HG02870 (cell line): ENCODE measurements around the gene UQCRQ.

ENCODE experiments used
- ATAC-seq: cut with Tn5 transposase; IDR thresholded peaks from one replicate; pipeline ENCODE4 v1.9.1; 2021; ENCODE audit warnings: mild to moderate bottlenecking, moderate library complexity; ENCODE audit not compliant: unreplicated experiment

Gene UQCRQ

DNA sequence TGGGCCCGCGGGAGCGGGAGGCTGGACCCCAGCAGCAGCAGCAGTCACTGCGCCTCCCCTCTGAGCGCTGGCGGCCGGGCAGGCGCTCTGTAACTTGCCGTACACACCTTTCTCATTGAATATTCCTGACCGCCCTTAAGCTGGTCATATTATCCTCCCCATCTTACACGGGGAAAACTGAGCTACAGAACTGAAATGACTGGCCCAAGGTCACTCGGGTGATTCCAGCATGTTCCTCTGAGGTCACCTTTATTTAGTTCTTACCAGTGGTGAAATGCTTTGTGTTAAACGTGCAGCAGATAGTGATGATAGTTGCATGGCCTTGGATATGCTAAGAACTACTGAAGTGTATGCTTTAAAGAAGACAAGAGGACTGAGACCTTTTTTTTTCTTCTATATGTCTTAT, 607 bp downstream of the UQCRQ start:
- ATAC-seq = no peak

- ATAC-seq = no peak
Measured at GRCh38 chr5:132868754-132869153, 2.3 kb downstream of the UQCRQ start.

DNA sequence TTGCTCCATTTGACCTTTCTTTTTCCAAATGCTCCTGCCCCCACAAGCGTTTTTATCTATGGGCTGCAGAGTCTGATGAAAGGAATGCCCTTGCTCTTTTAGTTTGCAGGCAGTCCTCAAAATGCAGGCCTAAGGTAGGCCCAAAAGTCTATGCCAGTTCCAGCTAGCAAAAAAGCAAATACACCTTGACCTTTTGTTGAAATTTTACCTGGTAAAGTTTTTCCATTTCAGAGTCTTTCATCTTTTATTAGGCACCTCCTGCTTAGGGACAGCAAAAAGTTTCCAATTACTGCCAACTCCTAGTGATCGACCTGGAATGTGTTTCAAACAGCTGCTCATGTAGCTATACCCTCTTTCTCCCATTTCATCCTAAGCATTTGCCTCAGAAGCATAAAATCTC, 4.4 kb downstream of the UQCRQ start:
- no peak for ATAC-seq

GRCh38 chr5:132871459-132872284, 5.2 kb downstream of the UQCRQ start:
- ATAC-seq = no peak

GRCh38 chr5:132872788-132873118, 6.3 kb downstream of the UQCRQ start:
- ATAC-seq = no peak

DNA sequence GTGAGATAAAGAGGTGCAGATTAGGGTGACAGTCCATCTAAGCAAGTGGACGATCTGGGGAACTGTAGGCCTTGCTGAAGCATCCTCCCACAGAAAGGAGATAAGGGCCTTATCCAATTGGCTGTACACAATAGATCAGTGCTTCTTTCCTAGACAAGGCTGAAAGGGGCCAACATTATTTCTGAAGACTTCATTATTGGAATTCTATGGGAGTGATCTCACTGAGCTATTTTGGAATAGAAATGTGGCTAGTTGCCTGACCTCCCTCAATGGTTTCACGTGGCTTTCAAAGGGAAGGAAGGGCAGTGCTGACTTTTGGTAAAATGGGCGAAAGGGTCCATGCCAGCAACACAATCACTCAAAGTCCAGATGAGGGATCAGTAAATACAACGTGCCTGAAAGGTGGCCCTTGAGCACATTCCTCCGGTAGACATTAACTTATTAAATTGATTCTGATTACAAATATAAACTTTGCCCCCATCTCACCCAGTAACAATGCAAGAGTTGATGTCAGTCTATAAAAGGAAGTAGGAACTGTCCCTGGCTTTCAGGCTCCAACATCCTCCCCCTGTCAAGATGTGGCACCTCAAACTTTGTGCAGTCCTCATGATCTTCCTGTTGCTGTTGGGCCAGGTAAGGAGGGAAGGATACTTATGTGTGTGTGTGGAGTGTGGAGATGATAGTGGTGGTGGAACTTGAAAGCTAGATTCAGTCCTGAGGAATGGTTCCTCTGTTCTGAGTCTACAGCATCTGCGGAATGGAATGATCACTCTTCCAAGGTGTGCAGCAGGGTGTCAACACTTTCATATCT, 6.9 kb downstream of the UQCRQ start, which contains the start of gene LEAP2:
Gene LEAP2, plus strand, starts transcription at position 550 of the 811 bp plus-strand sequence. Its CDS starts 27 bp downstream, at position 577.
- ATAC-seq = no peak

DNA sequence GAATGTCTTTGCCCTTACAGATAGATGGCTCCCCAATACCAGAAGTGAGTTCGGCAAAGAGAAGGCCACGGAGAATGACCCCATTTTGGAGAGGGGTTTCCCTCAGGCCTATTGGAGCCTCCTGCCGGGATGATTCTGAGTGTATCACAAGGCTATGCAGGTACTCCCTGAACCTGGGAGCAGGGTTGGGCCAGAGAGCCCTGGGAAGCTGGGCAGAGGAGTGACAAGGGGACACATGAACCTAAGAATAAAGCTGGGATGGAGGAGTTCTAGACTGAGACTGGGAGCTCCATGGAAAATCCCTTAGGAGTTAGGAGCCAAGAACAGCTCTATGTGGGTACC, 7.5 kb downstream of the UQCRQ start:
- ATAC-seq = no peak

DNA sequence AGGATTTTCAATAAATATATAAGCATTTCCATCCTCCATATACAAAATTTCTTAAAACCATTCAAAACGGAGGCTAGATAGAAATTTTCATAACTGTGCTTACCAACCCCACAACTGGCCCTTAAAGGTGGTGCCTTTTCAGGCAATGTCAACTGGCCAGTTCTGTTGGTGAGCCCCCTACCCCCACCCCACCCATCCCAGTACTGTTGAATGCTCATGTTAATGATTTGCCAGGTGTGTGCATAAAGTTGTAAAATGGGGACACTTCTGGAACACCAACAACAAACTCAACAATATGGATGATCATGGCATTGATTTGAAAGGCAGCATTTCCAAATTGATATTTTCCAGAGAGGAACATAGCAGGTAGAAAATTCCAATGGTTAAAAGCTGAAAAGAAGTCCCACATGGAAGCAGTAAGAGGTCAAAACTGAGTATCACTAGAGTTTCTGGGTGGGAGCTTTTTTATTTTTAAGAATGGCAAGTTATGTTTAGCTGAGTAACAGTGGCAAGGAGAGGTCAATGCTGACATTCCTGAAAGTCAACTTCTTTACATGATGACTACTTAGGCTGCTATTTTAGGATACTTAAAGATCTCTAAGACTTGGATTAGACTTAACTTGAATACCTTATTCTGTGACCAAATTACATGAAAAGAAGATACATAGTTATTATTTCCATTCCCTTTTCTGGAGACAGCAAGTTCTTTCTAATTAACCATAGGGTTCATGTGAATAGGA, 9.7 kb downstream of the UQCRQ start:
- ATAC-seq = no peak

- ATAC-seq = no peak
Measured at GRCh38 chr5:132877466-132877865, 11.0 kb downstream of the UQCRQ start.

- ATAC-seq = no peak
Measured at GRCh38 chr5:132877938-132878337, 11.5 kb downstream of the UQCRQ start.

GRCh38 chr5:132883261-132883834, 16.9 kb downstream of the UQCRQ start:
- no peak for ATAC-seq

- no peak for ATAC-seq
Measured at GRCh38 chr5:132884548-132884947, 18.1 kb downstream of the UQCRQ start.

- no peak for ATAC-seq
Measured at GRCh38 chr5:132886064-132886823, 19.8 kb downstream of the UQCRQ start.

DNA sequence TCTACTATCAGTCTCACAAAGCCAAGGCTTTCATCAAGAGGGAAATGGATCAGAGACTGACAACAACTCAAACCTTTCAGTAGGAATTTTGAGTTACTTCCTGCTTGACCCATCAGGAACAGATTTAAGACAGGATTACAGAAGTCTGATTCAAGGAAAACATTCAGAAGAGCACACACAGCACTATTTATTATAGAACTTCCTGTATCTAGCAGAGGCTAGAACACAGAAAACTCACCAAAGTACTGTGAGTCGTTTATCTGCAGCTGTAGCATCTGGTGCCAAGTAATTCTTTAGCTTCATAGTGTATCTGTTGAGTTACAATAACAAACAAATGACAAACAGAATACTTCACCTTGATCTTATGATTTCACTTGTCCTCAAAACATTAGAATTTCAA, 20.8 kb downstream of the UQCRQ start:
- no peak for ATAC-seq

GRCh38 chr5:132889501-132889900, 23.1 kb downstream of the UQCRQ start:
- no peak for ATAC-seq

DNA sequence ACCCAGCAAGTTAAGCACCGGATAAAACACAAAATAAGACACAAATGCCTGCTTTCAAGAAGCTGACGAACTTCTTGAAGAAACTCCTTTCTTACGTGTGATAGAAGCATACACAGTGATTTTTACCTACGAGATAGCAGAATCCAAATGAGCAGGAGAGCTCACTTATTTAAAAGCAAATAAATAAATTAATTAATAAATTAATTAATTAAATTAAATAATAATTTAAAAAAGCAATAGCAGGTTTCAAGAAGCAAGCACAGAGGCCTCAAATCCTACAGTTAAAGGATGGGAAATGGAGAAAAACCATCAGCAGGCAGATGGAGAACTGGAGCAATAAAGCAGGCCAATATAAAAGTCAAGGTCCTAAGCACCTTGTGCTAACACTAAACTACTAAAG, 24.4 kb downstream of the UQCRQ start:
- no peak for ATAC-seq

- ATAC-seq = no peak
Measured at GRCh38 chr5:132895719-132896305, 29.4 kb downstream of the UQCRQ start.

DNA sequence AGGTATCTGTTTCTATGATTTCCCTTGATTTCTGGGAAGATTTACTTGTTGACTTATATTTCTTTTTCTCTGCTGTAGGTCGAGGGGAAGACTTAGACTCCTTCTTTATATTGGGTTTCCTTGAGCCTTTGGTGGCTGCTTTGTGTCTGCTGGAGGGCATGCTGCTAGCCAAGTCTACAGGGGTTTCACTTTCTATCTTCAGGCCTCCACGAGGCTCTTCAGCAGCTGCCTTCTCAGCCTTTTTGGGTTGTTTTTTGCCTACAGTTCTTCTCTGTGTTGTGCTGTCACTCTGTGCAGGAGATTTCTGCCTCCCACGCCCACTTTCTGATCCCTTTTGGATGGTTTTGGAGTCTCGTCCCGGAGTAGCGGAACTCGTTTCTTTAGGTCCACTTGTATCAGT, 30.2 kb downstream of the UQCRQ start:
- no peak for ATAC-seq

DNA sequence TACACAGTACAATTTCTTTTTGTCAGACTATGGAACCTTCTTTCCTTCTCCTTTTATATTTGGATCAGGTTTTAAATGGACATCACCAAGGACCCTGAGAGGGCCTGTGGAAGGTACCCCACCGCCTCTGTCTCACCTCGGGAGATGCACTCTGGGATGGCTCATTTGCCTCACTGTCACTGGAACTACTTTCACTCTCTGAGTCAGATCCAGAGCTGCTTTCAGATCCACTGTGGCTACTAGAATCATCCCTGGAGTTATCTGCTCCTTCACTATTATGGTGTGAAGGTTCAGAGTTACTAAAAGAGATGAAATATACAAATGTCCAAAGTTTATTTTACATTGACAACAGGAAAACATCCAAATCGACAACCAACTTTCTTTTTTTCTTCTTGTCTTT, 31.7 kb downstream of the UQCRQ start:
- no peak for ATAC-seq

- no peak for ATAC-seq
Measured at GRCh38 chr5:132901036-132901435, 34.6 kb downstream of the UQCRQ start.
